IMR-90 (cell line): Measurements from ENCODE around the gene WDTC1.

Experiments
- CTCF ChIP-seq: conservative IDR thresholded peaks from 2 replicates; pipeline ENCODE4 v1.5.1; 2012; ENCODE audit warnings: mild to moderate bottlenecking, low read depth, low read length, improper control_type of control experiment
- POLR2A ChIP-seq: IDR thresholded peaks from 2 replicates; pipeline ENCODE4 v1.6.1; 2012; ENCODE audit warnings: mild to moderate bottlenecking, low read depth, low read length
- RCOR1 ChIP-seq: IDR thresholded peaks from 2 replicates; pipeline ENCODE4 v1.6.1; 2012; ENCODE audit warnings: mild to moderate bottlenecking, low read length, improper control_type of control experiment; ENCODE audit not compliant: insufficient replicate concordance
- RFX5 ChIP-seq: IDR thresholded peaks from 2 replicates; pipeline ENCODE4 v1.8.0; 2012; ENCODE audit warnings: low read depth, mild to moderate bottlenecking, low read length, moderate library complexity

- TF ChIP-seq CTCF (peak; percentile 71), POLR2A (no peak), RFX5 (no peak), RCOR1 (no peak)
Measured at GRCh38 chr1:27296773-27297291, 62.4 kb downstream of the WDTC1 start.
